Amniotic stem cell (primary cell): ENCODE measurements around the gene TMED6.
A peak's percentile ranks its signal among the peaks of the same experiment; 100 is the strongest.

Experiments
- DNase-seq: peaks from one replicate; lab custom pipeline; 2025; lab: John Stamatoyannopoulos, UW

Gene TMED6

DNA sequence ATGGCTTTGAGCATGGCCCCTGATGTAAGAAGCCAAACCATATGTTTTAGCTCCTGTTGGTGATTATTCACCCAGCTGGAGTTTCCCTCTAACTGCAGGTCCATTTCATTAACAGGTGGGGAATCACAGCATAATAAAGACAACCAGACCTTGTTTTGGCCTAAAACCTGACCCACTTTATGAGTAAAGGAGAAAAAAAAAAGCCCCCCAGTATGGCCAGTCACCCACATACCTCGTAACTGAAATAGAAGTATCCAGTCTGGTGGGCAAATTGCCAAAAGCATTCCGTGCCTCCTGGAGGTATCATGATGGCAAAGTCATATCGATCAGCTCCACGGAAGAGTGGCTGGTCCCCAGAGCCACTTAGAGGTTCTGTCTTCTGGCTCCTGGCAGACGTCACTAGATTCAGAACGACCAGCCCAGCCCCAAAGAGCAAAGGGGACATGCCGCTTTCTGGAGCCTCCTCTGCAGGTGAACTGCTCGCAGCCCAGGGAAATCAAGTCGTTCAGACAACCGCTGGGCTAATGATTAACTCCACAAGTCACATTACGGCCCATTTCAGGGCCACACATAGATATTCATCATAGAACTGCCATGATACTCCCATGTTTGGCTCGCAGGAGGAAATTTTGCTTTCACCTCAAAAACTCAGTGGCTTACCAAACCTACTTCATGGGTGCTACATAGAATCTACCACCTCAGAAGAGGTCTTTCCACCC lies at the start of gene TMED6:
TMED6 (minus strand) TSS at position 478 of the 719 bp plus-strand sequence; CDS start at position 445, 33 bp downstream.
- no peak for DNase-seq

- no peak for DNase-seq
Observed at GRCh38 chr16:69399361-69399760, 47.8 kb upstream of the TMED6 start.

DNA sequence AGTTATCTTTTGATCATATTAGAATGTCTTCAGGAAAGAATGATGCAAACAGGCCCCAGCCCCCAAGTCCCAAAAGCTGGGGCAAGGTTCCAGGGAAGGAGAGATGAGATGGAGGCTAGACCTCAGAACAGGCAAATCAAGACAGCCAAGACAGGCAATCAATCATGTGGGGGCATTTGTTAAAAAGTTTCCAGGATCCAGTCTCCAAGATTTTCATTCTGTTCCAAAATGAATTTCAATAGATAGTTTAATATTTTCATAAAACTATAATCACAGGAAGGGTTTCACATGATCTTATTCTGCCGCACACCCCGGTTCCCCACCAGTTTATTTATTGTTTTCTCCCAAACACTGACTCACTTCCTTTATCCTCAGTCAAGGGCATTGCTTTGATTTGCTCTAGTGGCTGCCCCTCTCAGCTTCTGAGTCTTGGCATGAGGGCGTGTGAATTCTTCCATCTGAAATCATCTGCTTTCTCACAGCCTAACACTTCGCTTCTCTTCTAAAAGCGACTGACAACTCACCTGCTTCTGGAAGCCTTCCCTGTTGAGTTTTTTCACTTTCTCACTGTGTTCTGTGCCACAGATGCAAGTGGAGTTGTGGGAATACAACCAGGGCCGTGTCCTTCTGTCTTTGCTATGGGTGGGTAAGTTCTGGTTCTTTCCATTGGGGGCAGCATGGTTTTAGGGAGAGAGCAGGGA lies 46.4 kb upstream of the TMED6 start:
- peak; percentile 37 for DNase-seq

GRCh38 chr16:69396187-69397061 lies 44.8 kb upstream of the TMED6 start:
- DNase-seq, result peak; percentile 95

- DNase-seq, result no peak
Observed at GRCh38 chr16:69395859-69396186, 44.2 kb upstream of the TMED6 start.

GRCh38 chr16:69393898-69394849 lies 42.6 kb upstream of the TMED6 start:
- no peak for DNase-seq

GRCh38 chr16:69386596-69386995 lies 35.0 kb upstream of the TMED6 start:
- no peak for DNase-seq

DNA sequence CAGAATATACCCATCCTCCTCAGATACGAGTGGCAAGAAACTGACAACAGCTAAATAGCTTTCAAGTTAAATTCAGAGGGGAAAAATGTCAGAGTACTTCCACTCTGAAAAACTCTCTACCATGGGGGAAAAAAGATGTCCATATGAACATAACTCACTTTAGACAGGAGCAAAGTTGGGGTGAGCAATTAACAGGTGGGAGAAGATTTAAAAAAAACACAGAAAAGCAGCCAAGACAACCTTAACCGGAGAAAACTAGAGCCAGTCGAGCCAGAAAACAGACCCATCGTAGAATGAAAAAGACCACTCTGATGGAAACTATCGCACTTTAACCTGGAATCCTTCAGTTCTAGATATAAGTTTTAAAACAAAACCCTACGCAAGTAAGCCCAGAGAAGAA lies 33.4 kb upstream of the TMED6 start:
- no peak for DNase-seq

- DNase-seq, result no peak
Observed at GRCh38 chr16:69382421-69382820, 30.8 kb upstream of the TMED6 start.

DNA sequence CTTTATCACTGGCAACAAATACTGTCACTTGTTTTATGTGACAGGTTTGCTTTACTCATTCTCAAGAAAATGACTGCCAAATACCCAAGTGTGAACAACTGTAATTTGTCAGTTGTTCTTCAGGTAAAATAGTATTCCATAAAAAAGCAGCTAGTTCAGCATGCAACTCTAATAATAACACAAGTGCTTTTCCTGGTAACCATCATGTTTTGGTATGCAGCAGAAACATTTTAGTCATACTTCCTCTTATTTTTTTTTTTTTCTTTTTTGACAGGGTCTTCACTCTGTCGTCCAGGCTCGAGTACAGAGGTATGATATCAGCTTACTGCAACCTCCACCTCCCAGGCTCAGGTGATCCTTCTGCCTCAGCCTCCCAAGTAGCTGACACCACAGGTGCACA lies 29.6 kb upstream of the TMED6 start:
- DNase-seq, result no peak

DNA sequence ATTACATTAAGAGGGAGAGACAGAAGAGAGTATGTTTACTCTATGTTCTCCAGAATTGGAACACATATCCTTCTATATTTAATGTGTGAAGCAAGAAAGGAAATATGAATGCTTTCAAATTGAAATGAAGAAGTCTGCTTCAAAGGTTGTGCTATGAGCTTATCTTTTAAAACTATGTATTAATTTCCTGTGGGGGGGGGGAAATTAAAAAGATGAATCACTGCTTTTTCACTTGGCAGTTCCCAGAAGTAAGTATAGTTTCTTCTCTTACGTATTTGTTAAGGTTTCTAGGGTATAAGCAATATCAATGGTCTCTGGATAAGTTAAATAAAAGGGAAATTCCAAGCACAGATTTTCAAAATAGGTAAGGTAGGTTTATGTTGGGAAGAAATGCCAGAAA lies 27.2 kb upstream of the TMED6 start:
- DNase-seq, result no peak

DNA sequence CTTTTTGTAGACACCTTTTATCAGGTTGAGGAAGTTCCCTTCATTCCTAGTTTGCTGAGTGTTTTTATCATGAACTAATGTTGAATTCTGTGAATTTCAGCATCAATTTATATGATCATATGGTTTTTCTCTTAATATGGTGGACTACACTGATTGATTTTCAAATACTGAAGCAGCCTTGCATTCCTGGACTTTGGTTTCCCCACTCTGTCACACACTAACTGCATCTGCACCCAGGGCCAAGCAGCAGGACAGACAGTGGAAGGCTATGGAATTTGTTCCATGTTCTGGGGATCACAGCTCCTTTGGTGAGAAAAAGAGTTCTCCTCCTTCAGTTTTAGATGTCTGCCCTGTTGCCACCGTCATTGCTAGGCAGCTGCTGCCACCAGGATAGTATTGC lies 26.4 kb upstream of the TMED6 start:
- DNase-seq, result no peak

- no peak for DNase-seq
Observed at GRCh38 chr16:69376393-69377059, 24.9 kb upstream of the TMED6 start.

GRCh38 chr16:69373019-69373418 lies 21.4 kb upstream of the TMED6 start:
- DNase-seq, result no peak

DNA sequence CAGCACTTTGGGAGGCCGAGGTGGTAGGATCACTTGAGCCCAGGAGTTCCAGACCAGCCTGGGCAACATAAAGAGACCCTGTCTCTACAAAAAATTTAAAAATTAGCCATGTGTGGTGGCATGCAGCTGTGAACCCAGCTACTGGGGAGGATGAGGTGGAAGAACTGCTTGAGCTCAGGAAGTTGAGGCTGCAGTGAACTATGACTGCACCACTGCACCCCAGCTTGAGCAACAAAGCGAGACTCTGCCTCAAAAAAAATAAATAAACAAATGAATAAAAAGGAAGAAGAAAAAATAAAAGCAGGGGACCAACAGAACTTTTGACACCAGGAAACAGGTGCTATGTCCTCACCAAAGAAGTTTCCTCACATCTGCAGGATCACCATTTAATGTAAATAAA lies 20.0 kb upstream of the TMED6 start:
- DNase-seq, result no peak

DNA sequence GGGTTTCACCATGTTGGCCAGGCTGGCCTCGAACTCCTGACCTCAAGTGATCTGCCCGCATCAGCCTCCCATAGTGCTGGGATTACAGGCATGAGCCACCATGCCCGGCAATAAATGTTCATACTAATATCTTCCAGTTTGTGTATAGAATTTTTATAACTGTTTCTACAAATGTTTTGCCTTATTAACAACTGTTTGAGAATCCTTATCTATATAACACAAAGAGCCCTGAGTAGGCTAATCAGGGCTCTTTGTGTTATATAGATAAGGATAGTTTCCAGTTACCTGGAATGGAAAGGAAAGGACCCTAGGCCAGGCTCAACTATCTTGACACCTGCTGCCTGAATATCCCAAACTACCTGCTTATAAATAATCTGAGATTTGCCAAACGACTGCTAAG lies 17.3 kb upstream of the TMED6 start:
- DNase-seq, result no peak

DNA sequence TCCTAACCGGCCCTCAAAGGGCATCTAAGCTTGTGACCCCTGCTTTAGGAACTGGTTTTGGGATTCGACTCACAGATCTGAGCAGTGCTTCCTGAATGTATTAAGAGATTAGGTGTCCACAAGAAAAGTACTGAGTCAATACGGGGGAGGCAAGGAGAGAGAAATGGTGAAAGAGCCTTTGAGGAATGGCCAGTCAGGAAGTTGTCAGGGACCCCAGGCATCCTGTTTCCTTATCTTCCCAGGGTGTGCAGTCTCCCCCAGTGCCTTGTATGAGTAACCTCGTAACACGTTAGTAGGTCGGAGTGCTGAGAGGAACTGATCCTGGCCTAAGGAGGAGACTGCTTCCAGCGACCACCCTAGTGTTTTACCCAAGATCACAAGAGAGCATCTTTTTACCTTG lies 16.4 kb upstream of the TMED6 start:
- no peak for DNase-seq

- DNase-seq, result no peak
Observed at GRCh38 chr16:69366431-69366830, 14.8 kb upstream of the TMED6 start.

DNA sequence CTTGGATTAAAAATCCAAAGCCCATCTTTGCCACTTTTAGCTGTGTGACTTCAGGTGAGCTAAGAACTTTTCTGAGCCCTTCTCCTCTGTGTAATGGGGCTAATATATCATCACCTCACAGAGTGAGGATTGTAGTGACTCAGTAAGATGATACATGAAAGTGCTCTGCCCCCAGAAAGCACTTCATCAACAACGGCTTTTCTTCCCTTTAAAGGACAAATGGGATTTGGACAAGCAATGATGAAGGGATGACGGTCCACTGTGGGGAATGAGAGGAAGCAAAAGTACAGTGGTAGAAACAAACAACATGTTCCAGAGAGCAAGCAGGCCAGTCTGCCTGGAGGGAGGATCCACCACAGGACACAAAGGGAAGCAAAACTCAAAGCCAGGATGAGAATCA lies 14.3 kb upstream of the TMED6 start:
- no peak for DNase-seq

GRCh38 chr16:69364088-69364487 lies 12.5 kb upstream of the TMED6 start:
- DNase-seq, result no peak

GRCh38 chr16:69363281-69363717 lies 11.7 kb upstream of the TMED6 start:
- DNase-seq, result no peak
